HG03139 (cell line): ENCODE data around the gene CAPZA2.
"Not testable (repeated sequence)": the region's sequence is repeated elsewhere in the genome, so short reads cannot be mapped to it uniquely, and the experiment has no call there.

Experiments used
- ATAC-seq: cut with Tn5 transposase; IDR thresholded peaks from one replicate; pipeline ENCODE4 v1.9.1; 2021; ENCODE audit not compliant: unreplicated experiment

The CAPZA2 gene

DNA sequence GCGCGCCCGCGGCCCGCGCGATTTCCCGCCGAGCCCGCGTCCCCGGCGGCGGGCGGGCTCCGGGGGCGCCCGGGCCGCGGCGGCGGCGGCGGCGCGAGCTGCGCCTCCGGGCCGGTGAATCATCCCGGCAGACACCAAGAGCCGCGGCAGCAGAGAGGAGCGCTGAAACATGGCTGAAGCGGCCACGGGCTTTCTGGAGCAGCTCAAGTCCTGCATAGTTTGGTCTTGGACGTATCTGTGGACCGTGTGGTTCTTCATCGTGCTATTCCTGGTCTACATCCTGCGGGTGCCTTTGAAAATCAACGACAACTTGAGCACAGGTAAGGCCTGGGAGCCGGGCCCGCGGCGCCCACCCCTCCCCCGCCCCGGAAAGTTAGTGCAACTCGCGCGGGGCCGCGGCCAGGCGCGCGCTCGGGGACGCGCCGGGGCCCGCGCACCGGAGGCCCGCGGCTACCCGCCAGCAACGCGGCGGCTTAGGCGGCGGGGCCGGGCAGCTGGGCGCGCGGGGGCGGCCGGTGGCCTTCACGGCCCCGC lies 91.1 kb downstream of the CAPZA2 start, which contains the start of gene ST7:
Gene ST7 (plus strand): TSS at position 130 of the 534 bp plus-strand sequence. CDS start 40 bp downstream, at position 170.
- peak; percentile 37 for ATAC-seq

DNA sequence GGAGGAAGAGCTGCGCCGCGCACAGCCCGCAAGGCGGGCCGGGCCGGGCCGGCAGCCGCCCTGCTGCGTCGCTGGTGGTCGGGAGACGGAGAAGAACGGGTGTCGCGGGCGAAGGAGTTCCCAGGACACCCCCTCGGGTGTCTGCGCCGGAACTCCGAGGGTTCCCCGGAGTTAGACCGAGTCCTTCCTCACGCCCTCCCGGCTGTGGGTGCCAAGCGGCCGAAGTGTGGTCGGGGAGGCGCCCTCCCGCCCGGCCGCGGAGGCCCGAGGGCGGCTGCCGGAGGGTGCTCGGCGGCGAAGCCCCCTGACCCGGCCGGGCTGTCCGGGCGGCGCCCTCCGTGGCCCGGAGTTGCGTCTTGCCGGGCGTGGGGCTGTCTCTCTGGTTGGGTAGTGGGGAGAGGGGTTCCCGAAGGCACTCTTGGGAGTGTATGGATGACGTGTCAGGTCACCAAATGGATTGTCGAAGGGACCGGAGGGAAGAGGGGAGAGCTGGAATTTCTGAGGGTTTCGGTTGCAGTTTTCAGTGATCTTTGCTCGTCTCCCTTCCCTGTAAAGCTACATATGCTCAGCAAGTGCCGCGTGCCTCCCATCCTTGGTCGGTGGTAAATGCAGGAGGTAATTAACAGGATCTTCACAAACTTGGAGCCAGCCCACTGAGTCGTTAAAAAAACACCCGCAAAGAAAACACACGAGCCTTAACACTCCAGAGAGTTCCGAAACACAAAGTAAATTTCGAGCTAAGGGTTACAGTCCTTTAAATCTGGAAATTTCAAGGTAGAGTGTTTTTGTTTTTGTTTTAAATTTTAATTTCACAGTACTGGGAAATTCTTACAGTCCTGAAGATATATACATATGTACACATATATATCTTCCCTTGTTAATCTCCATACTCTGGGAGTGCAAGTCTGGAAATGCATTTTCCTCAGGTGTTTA lies 91.8 kb downstream of the CAPZA2 start:
- ATAC-seq = peak; percentile 10

DNA sequence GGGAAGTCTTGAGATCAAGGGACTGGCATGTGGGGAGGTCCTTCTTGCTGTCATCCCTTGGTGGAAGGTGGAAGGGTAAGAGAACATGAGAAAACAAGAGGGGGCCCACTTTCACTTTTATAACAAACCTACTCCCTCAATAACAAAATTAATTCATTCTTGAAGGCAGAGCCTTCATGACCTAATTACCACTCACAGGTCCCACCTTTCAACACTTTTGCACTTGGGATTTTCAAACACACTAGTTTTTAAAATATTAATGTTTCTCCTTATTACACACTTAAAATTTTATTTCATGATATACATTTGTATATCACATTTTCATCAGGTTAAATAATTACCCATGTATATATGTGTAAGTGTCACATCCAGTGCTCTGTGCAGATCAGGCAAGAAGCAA lies 93.0 kb downstream of the CAPZA2 start:
- ATAC-seq = no peak

DNA sequence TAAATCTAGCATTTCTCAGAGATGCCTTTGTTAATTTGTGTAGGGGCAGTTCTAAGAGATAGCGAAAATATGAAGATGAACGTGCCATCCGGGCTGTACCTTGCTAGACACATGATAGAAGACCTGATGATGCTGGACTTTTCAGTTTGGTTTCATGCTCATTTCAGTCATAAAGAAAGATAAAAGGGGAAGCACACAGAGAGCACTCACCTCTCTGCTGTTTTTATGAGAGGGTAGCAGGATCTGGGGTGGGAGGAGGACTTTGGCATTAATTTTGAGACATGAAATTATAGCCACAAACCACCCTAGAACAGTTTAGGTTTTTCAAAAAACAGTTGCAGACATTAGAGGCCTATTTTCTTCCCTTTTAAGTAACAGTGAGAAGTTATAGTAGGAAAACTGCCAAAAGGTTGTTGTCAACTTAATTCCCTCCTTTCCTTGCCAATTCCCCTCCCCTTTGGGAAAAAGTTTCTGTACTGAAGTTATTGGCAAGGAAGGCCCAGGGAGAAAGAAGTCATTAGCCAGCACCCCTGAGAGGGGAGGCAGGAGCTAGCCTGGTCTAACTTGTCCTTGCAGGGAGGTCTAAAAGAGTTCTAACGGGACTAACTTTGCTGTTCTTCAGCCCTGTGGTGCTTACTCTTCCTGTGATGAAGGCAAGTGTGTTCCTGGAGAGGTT lies 93.6 kb downstream of the CAPZA2 start:
- ATAC-seq = peak; percentile 59

DNA sequence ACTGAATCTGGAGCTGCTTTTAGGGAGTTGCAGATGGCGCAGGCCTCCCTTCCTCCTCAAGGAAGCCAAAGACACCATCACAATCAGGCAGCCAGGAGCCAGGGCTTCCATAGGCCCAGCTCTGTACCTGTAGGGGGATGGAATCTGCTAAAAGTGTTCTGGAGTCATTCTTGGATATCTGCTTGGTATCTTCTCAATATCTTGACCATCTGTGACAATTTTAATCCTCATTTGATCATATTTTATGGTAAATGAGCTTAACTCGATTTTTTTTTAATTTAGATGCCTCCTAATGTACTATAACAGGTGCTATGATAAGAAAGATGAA lies 94.1 kb downstream of the CAPZA2 start:
- ATAC-seq = no peak

DNA sequence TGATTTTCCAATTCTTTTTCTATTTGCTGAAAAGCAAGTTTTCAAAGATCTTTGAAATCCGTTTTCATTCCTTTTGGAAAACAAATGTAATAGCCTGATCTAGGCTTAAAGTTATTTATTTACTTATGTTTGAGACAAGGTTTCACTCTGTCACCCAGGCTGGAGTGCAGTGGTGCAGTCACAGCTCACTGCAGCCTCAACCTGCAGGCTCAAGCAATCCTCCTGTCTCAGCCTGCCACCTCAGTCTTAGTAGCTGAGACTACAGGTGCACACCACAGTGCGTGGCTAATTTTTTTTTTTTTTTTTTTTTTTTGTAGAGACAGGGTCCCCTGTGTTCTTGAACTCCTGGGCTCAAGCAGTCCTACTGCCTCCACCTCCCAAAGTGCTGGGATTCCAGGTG lies 95.5 kb downstream of the CAPZA2 start:
- ATAC-seq = no peak

DNA sequence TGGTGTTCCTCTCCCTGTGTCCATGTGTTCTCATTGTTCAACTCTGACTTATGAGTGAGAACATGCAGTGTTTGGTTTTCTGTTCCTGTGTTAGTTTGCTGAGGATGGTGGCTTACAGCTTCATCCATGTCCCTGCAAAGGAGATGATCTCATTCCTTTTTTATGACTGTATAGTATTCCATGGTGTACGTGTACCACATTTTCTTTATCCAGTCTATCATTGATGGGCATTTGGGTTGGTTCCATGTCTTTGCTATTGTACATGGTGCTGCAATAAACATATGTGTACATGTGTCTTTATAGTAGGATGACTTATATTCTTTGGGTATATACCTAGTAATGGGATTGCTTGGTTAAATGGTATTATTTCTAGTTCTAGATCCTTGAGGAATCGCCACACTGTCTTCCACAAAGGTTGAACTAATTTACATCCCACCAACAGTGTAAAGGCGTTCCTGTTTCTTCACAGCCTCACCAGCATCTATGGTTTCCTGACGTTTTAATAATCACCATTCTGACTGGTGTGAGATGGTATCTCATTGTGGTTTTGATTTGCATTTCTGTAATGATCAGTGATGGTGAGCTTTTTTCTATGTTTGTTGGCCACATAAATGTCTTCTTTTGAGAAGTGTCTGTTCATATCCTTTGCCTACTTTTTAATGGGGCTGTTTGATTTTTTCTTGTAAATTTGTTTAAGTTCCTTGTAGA lies 99.7 kb downstream of the CAPZA2 start:
- not testable (repeated sequence) for ATAC-seq

DNA sequence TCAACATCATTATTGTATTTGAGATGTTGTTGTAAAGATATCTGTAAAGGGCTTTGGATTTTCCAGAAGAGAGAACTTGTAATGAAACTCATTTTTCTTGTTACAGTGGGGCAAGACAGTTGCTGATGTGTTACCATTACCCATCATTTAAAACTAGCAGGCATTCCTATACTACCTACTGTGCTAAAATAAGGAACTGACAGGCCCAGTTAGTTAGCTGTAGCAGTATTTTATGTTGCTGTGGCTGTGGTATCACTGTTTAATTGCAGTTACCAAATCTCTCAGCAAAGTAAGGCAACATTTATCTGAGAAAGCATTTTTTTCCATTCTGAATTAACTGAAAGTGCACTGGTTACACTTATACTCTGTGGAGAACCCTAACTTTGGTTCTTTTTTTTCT lies 100.8 kb downstream of the CAPZA2 start:
- no peak for ATAC-seq

DNA sequence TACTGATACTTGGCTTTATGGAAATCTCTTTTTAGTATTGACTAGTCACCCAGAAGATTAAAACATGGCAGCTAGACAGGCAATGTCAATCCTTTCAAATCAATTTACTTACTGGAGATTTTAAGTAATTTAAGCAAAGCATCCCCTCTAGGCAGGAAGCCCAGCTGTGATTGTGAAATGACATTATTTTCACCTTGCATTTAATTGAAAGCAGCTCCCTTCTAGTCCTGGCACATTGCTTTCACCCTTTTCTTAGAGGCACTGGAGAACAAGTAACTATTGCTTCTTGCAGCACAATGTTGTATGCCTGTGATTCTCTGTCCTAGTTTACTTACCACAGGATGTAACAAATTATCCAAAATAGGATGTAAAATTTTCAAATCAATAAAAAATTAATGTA lies 104.2 kb downstream of the CAPZA2 start:
- no peak for ATAC-seq

DNA sequence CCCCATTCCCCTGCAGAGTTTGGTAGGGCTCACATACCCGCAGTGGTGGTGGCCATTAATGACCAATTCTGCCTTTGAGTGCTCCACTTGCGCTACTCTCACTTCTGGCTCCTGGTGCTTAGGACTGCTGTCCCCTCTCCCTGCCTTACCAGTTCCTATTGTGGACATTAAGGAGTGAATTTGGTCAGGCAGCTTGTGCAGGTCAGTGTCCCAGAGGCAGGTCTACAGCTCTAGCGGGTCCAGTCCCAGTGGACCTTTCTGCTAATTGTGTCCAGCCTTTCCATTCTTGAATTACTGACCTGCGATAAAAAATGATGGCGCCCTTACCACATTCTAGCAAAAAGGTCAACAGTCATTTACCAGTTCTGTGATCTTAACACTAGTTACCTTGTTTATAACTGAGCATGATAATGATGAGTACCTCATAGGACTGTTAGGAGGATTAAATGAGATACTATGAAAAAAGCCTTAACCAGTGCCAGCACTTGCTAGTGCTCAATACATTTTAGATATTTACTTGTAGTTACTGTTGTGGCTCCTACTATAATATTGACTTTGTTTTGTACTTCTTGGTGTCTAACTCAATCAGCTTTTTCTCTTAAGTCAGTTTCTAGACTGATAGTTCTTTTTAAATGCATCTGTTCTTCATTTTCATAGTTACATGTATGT lies 105.0 kb downstream of the CAPZA2 start:
- ATAC-seq = no peak

DNA sequence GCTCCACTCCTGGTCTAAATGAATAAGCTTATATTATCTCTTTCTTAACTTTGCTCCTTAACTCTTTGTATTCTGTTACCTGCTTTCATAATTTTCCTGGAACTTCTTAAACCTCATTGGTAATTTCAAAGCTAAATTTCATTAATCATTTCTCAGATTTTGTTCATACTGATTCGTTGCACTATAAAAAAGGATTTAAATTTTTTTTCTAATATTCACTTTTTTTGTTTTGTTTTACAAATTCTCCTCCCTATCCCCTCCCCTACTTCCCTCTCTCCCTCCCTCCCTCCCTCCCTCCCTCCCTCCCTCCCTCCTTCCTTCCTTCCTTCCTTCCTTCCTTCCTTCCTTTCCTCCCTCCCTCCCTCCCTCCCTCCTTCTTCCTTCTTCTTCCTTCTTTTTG lies 105.6 kb downstream of the CAPZA2 start:
- ATAC-seq = no peak

DNA sequence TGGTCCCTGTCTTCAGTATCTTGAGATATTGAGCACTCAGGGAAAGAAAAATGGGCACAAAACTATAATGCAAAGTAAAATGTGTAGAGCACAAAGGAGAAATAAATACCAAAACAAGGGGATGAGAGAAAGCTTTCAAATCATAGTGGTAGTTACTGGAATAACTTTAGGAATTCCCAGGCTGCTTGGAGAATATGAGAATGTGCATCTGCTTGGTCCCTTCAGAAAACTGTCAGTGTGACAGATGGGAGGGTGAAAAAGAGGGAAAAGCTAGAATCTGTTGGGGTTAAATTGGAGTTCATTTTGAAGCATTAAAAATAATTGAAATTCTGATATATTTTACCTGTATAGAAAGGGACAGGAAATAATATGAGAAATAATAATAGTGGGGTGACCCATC lies 106.2 kb downstream of the CAPZA2 start:
- ATAC-seq = no peak

DNA sequence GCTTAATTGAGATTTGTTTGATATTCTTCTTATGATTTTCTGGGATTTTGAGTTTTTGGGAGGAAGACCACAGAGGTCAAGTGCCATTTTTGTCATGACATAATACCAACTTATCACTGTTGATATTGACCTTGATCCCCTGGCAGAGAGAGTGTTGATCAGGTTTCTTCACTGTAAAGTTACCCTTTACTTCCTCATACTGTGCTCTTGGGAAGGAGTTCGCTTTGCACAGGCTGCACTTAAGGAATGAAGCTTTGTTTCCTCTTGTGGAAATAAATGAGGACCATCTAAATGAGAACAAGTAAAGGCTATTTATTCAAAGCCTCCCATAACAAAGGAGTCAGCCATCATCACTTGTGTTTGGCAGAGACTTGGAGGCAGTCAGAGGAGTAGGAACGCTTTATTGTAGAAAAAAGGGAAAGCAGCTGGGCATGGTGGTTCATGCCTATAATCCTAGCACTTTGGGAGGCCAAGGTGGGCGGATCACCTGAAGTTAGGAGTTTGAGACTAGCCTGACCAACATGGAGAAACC lies 107.0 kb downstream of the CAPZA2 start:
- ATAC-seq = no peak

DNA sequence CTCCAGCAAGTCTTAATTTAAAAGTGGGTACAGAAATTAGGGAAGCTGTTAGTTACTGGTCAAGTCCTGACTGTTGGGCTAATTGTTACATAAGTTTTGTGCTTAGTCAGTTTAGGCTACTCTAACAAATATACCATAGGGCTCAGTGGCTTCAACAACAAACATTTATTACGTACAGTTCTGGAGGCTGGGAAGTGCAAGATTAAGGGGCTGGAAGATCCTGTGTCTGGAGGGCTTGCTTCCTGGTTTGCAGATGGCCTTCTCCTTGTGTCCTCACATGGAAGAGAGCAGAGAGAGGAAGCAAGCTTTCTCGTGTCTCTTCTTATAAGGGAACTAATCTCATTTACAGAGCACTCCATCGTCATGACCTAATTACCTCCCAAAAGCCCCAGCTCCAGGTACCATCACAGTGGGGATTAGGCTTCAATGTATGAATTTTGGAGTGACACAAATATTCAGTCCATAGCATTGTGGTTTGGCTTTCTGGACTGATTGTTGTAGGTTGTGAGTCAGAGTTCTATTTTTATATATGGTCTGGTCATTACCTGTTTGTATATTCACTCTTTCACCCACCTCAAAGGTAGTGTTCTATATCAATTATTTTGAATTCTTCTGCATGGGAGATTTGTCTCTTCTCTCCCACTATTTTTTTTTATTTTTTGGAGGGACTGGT lies 108.0 kb downstream of the CAPZA2 start:
- ATAC-seq = no peak

DNA sequence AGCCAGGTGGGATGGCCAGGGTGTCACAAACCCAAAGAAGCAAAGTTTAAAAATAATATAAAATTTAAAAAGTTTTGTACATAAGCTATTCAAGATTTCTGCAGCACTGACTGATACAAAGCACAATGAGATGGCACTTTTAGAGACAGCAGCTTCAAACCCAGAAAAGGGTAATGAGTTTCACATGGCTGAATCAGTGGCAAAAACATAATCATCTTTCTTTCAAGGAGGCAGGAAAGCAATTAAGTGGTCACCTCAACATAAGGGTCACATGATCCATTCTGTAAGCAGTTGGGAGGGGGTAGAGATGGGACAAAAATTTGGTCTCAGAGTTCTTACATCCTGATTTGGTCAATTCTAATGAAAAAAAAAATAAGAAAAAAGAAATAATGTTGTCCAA lies 108.8 kb downstream of the CAPZA2 start:
- not testable (repeated sequence) for ATAC-seq
